GM10248 (cell line): ENCODE results near the gene UBALD1.

Experiments
- CTCF ChIA-PET: fragments of 300-600 bp; sonication (Branson Sonifier 250); formaldehyde crosslinking; extraction: SDS; loops from one replicate; lab custom pipeline; 2021; ENCODE audit warnings: antibody characterized with exemption; lab: Yijun Ruan, JAX
- POLR2A ChIA-PET: fragments of 350-650 bp; sonication (Branson Sonifier 250); formaldehyde crosslinking; extraction: SDS; loops from one replicate; lab custom pipeline; 2020; ENCODE audit warnings: antibody characterized with exemption; lab: Yijun Ruan, JAX
- DNase-seq: peaks from one replicate; pipeline ENCODE4 v3.0.0; 2012; ENCODE audit errors: extremely low spot score
- CTCF ChIP-seq: IDR thresholded peaks from 2 replicates; pipeline ENCODE4 v1.5.1; 2012; ENCODE audit warnings: mild to moderate bottlenecking, low read depth; ENCODE audit errors: extremely low read depth, missing control alignments, control extremely low read depth

UBALD1 gene

DNA sequence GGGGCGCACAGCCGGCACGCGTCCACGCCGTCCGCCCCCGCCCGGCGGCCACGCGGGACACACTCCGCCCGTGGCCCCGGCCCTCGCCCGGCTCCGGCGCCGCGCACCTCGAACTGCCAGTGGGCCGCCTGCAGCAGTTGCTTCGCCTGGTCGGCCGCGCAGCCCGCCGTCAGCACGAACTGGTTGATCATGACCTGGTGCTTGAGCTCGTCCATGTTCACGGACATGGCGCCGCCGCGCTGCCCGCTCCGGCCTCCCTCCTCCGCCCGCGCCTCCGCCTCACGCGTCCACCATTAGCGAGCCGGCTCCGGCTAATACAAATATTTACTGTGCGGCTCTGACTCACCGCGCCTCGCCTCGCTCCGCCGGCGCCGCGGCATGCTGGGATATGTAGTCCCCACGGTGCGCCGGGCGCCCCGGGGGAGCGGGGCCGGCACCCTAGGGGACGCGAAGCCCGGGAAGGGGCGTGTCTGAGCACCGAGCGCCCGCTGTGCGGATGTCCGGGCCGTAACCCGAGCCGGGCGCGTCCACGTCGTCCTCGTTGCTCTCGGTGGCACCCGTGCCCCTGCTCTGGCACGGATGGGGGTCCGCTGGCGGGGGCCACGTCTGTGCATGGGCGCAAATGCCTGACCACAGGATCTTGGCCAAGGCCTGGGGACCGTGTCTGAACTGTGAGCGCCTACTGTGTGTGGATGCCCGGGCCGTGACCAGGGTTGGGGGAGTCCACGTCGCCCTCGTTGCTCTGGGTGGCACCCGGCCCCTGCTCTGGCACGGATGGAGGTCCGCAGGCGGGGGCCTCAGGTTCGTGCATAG is at the start of gene UBALD1:
TSS of gene UBALD1 (minus strand) at position 318 of the 813 bp plus-strand sequence. CDS start at position 227, 91 bp downstream.
- DNase-seq = peak; percentile 92
- CTCF ChIA-PET = interaction anchor here (8.7 kb wide), 1 partner anchor 11 kb away, joined by 60 read pairs; the partner anchor contains the start of gene MGRN1
- POLR2A ChIA-PET = no interaction called here
- TF ChIP-seq CTCF = no peak

- DNase-seq = no peak
- TF ChIP-seq CTCF = no peak
- ChIA-PET CTCF (no interaction called here), POLR2A (no interaction called here)
Observed at GRCh38 chr16:4663777-4664465, 49.2 kb upstream of the UBALD1 start.

- no peak for TF ChIP-seq CTCF
- ChIA-PET POLR2A (no interaction called here), CTCF (no interaction called here)
- DNase-seq = no peak
Observed at GRCh38 chr16:4663465-4663776, 48.7 kb upstream of the UBALD1 start.

- no peak for DNase-seq
- TF ChIP-seq CTCF = no peak
- ChIA-PET CTCF (interaction anchor here (0.7 to 1.4 kb wide), 3 partner anchors 10 to 295 kb away, joined by 3 to 4 read pairs (median 4); no protein-coding TSS in a partner anchor), POLR2A (no interaction called here)
Observed at GRCh38 chr16:4661661-4662060, 47.0 kb upstream of the UBALD1 start.

DNA sequence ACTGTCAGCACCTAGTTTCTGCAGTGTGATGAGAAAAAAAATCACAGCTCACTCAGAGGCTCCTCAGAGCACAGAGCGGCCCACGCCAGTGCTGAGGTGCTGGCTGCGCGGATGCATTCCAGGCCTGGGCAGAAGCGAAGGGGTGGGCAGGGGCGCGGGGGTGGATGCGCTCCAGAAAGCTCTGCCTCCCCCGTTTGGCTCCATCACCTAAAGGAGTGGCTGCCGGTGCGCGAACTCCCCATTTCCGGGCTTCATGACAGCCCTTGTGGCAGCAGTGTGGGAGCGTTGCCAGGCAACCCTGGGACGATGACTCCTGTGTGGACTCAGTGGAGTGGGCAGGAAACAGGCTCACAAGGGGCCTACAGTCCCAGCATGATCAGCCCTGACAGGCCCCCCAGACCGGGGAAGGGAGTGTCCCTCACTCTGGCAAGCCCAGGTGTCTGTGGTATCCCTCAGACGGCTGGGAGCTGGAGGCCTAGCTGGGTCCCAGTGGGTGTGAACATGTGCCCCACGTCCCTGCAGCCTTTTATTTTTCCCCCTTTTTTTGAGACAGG is 45.8 kb upstream of the UBALD1 start:
- CTCF ChIA-PET = interaction anchor here (1.0 to 1.4 kb wide), 4 partner anchors 9 to 194 kb away, joined by 3 to 4 read pairs (median 4); no protein-coding TSS in a partner anchor
- POLR2A ChIA-PET = no interaction called here
- TF ChIP-seq CTCF = no peak
- peak; percentile 85 for DNase-seq
